GM21529 (cell line): ENCODE measurements around the gene SRMS.
"Not testable (repeated sequence)": the region's sequence is repeated elsewhere in the genome, so short reads cannot be mapped to it uniquely, and the experiment has no call there.

Source experiments
- ATAC-seq: cut with Tn5 transposase; IDR thresholded peaks from one replicate; pipeline ENCODE4 v1.9.1; 2021; ENCODE audit not compliant: unreplicated experiment

Gene SRMS

DNA sequence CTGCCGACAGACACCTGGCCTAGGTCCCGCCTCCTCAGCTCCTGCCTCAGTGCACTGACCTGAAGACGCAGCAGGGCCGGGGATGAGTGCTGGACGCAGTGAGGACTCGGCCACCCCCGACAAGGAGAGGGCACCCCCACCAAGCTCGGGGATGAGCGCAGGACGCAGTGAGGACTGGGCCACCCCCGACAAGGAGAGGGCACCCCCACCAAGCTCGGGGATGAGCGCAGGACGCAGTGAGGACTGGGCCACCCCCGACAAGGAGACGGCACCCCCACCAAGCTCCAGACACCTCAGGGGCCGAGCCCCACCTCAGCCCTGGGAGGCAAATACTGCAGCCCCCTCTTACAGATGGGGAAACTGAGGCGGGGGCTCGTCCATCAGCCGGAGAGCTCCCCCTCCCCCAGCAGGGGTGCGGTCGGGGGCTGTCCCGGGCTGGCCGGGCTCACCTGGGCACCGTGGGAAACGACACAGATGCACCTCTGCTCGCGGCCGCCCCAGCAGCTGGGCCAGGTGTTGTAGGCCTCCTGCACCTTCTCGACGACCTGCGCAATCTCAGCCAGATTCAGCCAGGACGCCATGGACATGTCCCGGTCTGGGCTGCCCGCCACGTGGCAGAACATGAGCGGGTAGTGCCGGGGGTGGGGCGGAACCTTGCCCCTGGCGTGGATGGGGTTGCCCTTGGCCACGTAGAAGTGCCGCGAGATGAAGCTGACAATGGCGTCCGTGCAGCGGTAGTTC lies 19.0 kb upstream of the SRMS start:
- no peak for ATAC-seq

DNA sequence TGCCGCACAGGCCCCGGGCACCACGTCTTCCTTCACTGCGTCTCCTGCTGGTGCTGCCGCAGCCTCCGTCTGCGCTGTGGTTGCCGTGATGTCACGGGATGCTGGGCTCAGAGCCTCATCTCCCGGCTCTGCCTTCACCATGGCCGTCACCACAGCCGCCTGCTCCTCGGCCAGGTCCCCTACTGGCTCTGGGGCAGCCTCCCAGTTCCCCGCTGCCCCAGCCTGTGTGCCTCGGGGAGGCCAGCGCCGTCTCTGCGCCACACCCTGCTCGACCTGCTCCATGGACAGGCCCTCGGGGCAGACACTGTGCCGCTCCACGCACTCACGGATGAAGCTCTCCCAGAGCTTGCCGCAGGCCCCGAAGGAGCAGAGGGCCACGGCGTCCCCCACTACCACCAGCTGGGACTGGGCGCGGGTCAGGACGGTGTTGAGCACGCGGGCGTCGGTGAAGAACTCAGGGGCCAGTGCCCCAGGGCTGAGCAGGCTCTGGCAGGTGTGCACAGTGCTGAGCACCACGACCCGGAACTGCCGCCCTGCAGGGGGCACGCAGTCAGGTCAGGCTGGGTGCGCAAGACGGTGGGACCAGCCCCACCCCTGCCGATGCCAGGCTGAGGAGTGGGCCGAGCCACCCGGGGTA lies 18.3 kb upstream of the SRMS start:
- ATAC-seq, result no peak

DNA sequence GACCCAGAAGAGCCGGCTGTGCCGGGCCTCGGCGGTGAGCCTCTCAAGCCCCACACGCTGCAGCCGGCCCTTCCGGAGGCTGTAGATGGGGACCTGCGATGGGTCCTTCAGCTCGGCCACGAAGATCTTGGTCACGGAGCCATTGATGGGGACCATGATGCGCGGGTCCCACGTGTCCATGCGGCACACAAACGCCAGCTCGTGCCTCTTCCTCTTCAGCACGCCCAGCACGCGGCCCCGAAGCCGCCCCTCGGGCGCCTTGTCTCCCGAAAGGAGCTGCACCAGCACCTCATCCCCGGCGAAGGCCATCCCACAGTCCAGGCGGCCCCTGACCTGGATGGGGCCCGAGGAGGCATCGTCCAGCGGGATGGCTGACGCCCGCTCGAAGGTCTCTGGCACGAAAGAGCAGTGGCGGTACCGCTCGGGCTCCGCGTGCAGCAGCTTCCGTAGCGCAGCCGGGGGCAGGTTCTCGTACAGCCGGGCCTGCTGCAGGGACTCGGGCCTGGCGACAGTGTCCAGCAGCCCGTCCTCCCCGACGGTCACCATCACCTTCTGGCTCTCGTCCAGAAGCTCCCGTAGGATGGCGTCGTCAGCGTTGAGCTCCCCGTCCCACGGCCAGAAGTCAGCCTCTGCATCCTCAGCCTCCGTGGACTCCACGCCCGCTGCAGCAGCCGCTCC lies 17.6 kb upstream of the SRMS start:
- ATAC-seq, result no peak

DNA sequence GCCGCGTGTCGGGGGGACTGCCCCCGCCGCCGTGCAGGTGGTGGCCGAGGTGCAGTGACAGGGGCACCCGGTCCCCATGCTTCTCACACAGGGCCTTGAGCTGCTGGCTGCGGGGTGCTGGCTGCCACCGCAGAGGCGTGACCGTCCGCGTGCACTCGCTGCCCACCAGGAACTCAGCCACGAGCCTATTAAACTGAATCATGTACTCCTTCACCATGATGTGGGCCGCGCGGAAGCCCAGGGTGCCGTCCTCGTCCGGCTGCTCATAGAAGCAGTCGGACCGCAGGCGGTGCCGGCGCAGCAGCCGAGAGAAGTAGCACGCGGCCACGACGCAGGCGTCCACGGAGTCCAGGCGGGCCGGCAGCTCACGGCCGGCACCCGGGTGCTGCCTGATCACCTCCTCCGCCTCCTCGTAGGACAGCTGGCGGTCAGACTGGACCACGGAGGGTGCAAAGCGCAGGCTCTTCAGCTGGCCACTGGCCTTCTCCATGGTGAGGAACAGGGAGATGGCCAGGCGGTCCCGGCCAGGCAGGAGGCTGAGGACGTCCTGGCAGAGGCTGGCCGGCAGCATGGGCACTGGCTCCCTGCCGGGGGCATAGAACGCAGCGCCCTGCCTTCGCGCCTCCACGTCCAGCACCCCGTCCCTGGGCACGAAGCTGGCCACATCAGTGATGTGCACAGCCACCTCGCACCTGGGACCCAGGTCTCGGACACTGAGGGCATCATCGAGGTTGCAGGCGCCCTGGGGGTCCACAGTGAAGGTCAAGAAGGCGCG lies 16.7 kb upstream of the SRMS start:
- ATAC-seq, result no peak

GRCh38 chr20:63563225-63563935 lies 15.8 kb upstream of the SRMS start:
- ATAC-seq, result no peak

GRCh38 chr20:63562461-63563224 lies 15.1 kb upstream of the SRMS start:
- ATAC-seq, result no peak

GRCh38 chr20:63561624-63562396 lies 14.3 kb upstream of the SRMS start:
- ATAC-seq, result no peak

DNA sequence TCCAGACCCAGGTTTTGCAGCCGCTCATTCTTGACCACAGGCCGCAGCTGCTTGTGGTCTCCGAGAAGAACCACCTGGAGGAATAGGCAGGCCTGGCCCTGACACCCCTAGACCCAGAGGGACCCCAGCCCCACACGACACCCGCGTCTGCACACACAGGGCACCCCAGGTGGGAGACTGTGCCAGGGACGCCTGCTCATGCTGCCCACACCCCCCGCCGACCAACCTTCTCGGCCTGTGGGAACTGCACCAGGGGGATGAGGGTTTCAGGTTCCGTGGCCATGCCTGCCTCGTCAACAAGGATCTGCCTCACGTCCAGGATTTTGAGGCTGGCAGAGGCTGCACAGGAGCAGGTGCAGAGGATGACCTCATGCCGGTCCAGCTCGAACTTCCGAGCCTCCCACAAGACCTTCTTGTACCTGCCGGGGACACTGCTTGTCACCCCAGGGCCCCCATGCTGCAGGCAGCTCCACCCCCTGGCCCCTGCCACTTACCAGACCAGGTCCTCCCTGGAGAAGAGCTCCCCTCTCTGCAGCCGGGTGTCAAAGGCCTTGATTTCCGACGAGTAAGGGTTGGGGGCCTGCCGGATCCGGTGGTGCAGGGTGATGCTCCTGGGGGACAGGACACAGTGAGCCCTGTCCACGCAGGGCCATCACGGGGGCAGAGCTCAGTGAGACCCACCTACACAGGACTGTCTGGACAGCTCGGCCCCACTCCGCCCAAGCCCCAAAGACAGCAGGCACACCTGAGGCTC lies 13.5 kb upstream of the SRMS start:
- ATAC-seq, result no peak

- ATAC-seq, result no peak
Observed at GRCh38 chr20:63560333-63560805, 12.8 kb upstream of the SRMS start.

GRCh38 chr20:63559485-63560332 lies 12.2 kb upstream of the SRMS start:
- not testable (repeated sequence) for ATAC-seq

- ATAC-seq, result no peak
Observed at GRCh38 chr20:63558804-63559484, 11.4 kb upstream of the SRMS start.

DNA sequence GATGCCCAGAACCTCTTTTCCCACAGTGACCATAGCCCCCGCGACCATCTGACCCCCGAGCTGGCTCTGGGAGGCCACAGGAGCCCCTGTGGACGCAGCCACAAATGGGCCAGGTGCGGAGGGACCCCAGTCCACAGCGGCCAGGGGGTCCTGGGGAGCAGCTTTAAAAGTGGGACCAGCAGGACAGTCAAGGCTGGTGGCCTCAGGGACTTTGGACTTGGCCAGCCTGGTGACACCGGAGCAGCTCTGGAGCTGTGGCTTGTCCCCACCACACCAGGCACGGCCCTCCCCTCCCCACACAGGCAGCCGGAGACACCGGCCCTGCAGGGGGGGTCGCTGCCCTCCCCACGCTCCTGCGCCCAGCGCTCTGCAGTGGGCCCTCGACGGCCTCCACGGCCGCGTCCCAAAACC lies 9.9 kb upstream of the SRMS start:
- no peak for ATAC-seq

GRCh38 chr20:63556873-63557478 lies 9.4 kb upstream of the SRMS start:
- ATAC-seq, result no peak

DNA sequence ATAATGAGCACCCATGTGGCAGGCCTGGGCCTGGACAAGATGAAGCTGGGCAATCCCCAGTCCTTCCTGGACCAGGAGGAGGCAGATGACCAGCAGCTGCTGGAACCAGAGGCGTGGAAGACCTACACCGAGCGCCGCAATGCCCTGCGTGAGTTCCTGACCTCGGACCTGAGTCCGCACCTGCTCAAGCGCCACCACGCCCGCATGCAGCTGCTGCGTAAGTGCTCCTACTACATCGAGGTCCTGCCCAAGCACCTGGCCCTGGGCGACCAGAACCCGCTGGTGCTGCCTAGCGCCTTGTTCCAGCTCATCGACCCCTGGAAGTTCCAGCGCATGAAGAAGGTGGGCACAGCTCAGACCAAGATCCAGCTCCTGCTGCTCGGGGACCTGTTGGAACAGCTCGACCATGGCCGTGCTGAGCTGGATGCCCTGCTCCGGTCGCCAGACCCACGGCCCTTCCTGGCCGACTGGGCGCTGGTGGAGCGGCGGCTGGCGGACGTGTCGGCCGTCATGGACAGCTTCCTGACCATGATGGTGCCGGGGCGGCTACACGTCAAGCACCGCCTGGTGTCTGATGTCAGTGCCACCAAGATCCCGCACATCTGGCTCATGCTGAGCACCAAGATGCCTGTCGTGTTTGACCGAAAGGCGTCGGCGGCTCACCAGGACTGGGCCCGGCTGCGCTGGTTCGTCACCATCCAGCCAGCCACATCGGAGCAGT lies 8.3 kb upstream of the SRMS start:
- ATAC-seq, result no peak

DNA sequence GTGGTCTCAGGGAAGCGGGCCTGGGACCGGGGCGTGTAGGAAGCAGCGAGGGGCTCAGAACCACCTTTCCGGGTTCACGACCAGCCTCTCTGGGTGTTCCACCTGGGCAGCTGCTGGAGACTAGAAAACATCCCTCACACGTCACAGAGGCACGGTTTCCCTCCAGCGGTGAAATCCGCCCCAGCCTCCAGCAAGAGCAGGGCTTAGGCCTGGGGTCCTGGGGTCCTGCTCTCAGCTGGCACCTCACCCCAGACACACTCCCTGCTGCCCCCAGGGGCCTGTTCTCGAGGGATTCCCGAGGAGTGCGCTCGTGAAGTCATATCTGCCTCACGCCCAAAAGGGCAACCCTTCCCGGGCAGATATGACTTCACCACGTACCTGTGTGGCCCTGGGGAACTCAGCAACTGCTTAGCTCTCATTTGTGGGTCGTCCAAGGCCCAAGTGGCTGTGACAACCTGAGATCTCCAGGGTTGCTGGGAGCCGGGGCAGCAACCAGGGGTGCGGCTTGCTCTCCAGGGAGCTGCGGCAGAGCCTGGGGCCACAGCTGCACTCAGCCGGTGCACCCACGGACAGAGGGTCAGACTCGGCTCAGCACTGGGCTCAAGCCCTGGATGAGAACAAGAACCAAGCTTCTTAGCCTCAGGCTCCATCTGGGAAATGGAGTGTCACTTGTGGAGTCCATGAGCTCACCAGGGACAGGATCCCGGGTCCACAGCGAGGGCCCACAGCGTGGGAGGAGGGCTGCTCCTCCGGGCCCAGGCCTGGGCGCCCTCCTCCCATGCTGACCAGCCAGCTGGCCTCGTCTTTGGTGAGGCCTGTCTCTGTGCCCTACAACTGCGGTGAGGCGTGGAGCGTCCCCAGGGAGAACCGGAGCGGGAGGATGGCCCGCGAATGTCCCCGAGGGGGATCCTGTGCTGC lies 7.1 kb upstream of the SRMS start:
- ATAC-seq, result no peak
